ENCODE results near the gene CRYBA4. TPM values are rescaled to one million over a fixed set of nuclear protein-coding genes. Genes with fewer than 3 reads are reported as not detected.

The CRYBA4 gene
- total RNA-seq, 1 experiment from 2014 or later, result 0.52 TPM

- WGBS (ENCODE audit: extremely low coverage, insufficient read length, low lambda C conversion rate), result no CpG with 5 or more reads among the region's 1 CpG
- H3K14ac ChIP-seq (ENCODE audit: insufficient read depth, low read length), result no peak overlapping the region
- H2BK12ac ChIP-seq (ENCODE audit: insufficient read length, low read depth, low read length), result no peak overlapping the region
- H3K23me2 ChIP-seq (ENCODE audit: insufficient read length, low read depth, low read length, poor library complexity, severe bottlenecking), result no peaks in the 10 kb centered on the region
- H3K27me3 ChIP-seq (ENCODE audit: insufficient read depth, low read length), result no peaks in the 10 kb centered on the region
- Mint-ChIP-seq H3K9me3 (no peaks in the 10 kb centered on the region), H3K27ac (no peak overlapping the region), H3K27me3 (ENCODE audit: low read depth) (peaks cover 6% of the 10 kb centered on the region), H3K4me1 (peaks cover 24 to 34% of the 10 kb centered on the region in 2 experiments), H3K4me3 (no peak overlapping the region), H3K36me3 (ENCODE audit: insufficient read depth in 1 of 3, low read depth in 3 of 3) (no peaks in the 10 kb centered on the region)
- H3T11ph ChIP-seq (ENCODE audit: low read length), result no peak overlapping the region
- H3K4me1 ChIP-seq (ENCODE audit: insufficient read depth, low read length), result 0 out of 2 replicates have a peak, but pooled peaks cover 4% of the 10 kb centered on the region
- no peak overlapping the region for H2BK120ac ChIP-seq (ENCODE audit: low read depth, low read length, poor library complexity, severe bottlenecking)
- no peak overlapping the region for H4K5ac ChIP-seq (ENCODE audit: insufficient read length, low read depth, low read length)
- no peak overlapping the region for H3K27ac ChIP-seq (ENCODE audit: insufficient read length, low read depth, low read length)
- no peak overlapping the region for H3K56ac ChIP-seq (ENCODE audit: insufficient read length, low read depth, low read length)
- DNase-seq, result no peak
- H3K9ac ChIP-seq (ENCODE audit: extremely low read depth, insufficient read length, low read length), result no peak overlapping the region
- no peak overlapping the region for H2BK5ac ChIP-seq (ENCODE audit: insufficient read length, low read length)
- no peak overlapping the region for H2AFZ ChIP-seq (ENCODE audit: low read length)
- H3K4me2 ChIP-seq (ENCODE audit: insufficient read depth, insufficient read length, low read length), result no peak overlapping the region
- no peaks in the 10 kb centered on the region for H3K79me2 ChIP-seq (ENCODE audit: insufficient read depth, low read length)
- H2AK5ac ChIP-seq (ENCODE audit: insufficient read length, low read length), result no peak overlapping the region
- no peaks in the 10 kb centered on the region for H3K79me1 ChIP-seq (ENCODE audit: insufficient read depth, low read depth, low read length, poor library complexity, severe bottlenecking)
- H3K9me3 ChIP-seq (ENCODE audit: control insufficient read depth, low read depth, low read length), result no peaks in the 10 kb centered on the region
- no peak overlapping the region for H3K4ac ChIP-seq (ENCODE audit: low read depth, low read length)
- TF ChIP-seq CTCF (conservative IDR thresholded peaks at IDR 0.05), result peak; percentile 34; the same call in 2 of the 3 replicates
- H3K18ac ChIP-seq (ENCODE audit: insufficient read length, low read depth, low read length), result no peak overlapping the region
- H4K91ac ChIP-seq (ENCODE audit: insufficient read length, low read depth, low read length), result no peak overlapping the region
- no peak overlapping the region for H2BK20ac ChIP-seq (ENCODE audit: low read depth, low read length, poor library complexity, severe bottlenecking)
- H4K8ac ChIP-seq (replicated peaks; ENCODE audit: insufficient read length, low read depth, low read length), result no peak overlapping the region
- H3K23ac ChIP-seq (ENCODE audit: insufficient read length, low read depth, low read length), result no peak overlapping the region
- H4K20me1 ChIP-seq (ENCODE audit: control insufficient read depth, insufficient read depth, insufficient read length), result no peaks in the 10 kb centered on the region
- H2BK15ac ChIP-seq (ENCODE audit: low read depth, low read length), result no peak overlapping the region
These were observed 17.4 kb upstream of the CRYBA4 start for GRCh38 chr22:26604368-26604767.
